Measurements from ENCODE around the gene MAPKAPK5.
"Not testable (repeated sequence)": the region's sequence is repeated elsewhere in the genome, so short reads cannot be mapped to it uniquely, and the experiment has no call there.

The MAPKAPK5 gene

DNA sequence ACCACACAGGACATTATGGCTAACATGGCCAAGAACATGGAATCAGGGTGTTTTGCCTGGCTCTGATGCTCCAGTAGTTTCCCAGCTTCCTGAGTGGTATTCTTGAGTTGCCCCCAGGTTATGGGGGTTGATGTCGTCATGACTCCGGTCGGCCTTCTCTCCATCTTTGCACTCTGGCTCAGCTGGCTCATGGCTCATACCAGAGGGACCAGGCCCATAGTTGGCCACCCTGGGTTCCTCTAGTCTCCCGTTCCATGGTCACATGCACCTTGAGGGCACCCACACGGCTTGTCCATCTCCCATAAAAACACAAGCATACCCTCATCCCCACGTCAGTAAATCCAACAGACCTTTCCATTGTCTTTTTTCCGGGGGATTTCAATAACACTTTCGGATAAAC is 23.7 kb upstream of the MAPKAPK5 start:
- TF ChIP-seq, protein P1, sequence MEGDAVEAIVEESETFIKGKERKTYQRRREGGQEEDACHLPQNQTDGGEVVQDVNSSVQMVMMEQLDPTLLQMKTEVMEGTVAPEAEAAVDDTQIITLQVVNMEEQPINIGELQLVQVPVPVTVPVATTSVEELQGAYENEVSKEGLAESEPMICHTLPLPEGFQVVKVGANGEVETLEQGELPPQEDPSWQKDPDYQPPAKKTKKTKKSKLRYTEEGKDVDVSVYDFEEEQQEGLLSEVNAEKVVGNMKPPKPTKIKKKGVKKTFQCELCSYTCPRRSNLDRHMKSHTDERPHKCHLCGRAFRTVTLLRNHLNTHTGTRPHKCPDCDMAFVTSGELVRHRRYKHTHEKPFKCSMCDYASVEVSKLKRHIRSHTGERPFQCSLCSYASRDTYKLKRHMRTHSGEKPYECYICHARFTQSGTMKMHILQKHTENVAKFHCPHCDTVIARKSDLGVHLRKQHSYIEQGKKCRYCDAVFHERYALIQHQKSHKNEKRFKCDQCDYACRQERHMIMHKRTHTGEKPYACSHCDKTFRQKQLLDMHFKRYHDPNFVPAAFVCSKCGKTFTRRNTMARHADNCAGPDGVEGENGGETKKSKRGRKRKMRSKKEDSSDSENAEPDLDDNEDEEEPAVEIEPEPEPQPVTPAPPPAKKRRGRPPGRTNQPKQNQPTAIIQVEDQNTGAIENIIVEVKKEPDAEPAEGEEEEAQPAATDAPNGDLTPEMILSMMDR (IDR thresholded peaks at IDR 0.05) = no peak
- no peaks in the 10 kb centered on the region for H3K36me3 ChIP-seq
- H3K4me1 ChIP-seq = no peaks in the 10 kb centered on the region
- no peaks in the 10 kb centered on the region for H3K27me3 ChIP-seq
- no peaks in the 10 kb centered on the region for H3K9me3 ChIP-seq
- intact Hi-C loops (cut with DNase I; ENCODE audit: low total_unique reads) = no loop called here
- no peak overlapping the region for H3K4me3 ChIP-seq
- DNase-seq = no peak
- H3K27ac ChIP-seq = no peak overlapping the region

DNA sequence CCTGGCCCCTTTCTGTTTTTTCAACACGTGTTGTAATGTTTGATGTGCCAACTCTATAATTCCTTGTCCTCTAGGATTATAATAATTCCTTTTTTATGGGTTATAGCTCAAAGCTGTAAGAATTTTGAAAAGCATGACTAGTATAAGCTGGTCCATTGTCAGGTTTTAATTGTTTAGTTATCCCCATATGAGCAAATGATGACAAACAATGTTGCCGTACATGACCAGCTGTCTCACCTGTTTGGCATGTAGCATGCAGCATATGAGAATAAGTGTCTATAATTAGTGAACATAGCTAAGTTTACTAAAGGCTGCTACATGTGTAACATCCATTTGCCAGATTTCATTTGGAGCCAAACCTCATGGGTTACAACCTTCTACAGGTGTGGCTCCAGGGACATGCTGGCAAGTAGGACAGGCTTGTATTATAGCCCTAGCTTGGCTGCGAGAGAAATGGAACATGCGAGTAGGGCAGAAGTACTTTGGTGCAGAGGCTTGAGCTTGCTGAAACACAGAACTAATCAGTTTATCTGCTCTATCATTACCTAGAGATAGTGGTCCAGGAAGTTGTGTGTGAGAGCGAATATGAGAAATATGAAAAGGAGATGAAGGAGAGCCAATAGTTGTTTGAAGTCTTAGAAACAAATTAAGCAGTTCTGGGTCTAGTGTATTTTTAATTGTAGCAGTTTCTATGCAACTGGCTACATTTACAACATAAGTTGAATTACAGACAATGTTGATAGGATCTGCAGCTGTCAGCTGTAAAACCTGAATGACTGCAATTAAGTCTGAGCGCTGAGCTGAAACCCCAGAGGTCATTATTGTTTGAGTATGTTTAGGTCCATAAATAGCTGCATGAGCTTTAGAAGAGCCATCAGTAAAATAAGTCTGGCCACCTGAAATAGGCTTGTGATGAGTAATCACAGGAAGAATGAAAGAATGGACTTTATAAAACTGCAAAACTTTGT is 22.6 kb upstream of the MAPKAPK5 start:
- H3K27ac ChIP-seq = no peak overlapping the region
- no peak overlapping the region for H3K4me3 ChIP-seq
- intact Hi-C loops (cut with DNase I; ENCODE audit: low total_unique reads) = no loop called here
- peaks cover 0 to 5% of the 10 kb centered on the region in 2 donors for H3K27me3 ChIP-seq
- DNase-seq = no peak
- H3K9me3 ChIP-seq = no peaks in the 10 kb centered on the region
- TF ChIP-seq, protein P1 (IDR thresholded peaks at IDR 0.05) = no peak
- H3K4me1 ChIP-seq = no peaks in the 10 kb centered on the region
- no peaks in the 10 kb centered on the region for H3K36me3 ChIP-seq

DNA sequence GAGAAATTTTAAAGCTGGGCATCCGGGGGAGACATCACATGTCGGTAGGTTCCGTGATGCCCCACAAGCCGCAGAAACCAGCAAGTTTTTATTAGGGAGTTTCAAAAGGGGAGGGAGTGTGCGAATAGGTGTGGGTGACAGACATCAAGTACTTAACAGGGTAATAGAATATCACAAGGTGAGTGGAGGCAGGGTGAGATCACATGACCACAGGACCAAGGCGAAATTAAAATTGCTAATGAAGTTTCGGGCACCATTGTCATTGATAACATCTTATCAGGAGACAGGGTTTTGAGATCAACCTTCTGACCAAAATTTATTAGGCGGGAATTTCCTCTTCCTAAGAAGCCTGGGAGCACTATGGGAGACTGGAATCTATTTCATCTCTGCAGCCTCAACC is 21.2 kb upstream of the MAPKAPK5 start:
- H3K9me3 ChIP-seq; intact Hi-C loops (cut with DNase I; ENCODE audit: low total_unique reads); H3K27me3 ChIP-seq; H3K27ac ChIP-seq; H3K36me3 ChIP-seq; H3K4me3 ChIP-seq; H3K4me1 ChIP-seq; DNase-seq: not testable (repeated sequence)

DNA sequence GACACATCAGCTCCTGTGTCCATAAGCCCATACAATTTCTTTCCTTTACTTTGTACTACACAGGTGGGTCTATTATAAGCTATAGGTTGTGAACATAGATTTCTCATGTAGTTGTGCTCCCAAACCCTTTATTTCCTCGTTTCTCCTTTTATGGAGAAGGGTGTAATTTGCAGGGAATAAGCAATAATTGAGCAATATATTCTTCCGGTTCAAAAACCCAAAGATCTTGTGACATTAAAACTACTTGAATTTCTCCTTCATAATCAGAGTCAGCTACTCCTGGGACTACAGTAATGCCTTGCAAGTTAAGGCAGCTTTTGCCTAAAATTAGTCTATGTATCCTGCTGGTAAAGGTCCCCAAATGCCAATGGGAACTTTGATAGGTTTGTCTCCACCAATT is 19.1 kb upstream of the MAPKAPK5 start:
- no peaks in the 10 kb centered on the region for H3K9me3 ChIP-seq
- no peaks in the 10 kb centered on the region for H3K36me3 ChIP-seq

DNA sequence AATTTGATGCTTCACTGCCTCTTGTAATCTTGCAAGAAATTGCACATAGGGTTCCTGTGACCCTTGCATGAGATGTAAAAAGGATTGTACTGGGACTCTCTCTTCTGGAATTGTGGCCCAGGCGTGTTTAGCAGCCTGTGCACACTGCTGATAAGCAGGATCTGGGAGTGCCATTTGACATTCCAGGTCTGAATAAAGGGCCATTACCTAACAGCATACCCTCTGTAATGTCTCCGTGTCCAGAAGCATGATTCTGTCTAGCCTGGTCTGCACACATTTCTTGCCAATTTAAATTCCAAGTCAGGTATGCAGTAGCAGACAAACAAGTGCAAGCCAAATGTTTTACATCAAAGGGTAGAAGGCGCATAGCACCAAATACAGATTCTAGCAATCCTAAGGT is 18.1 kb upstream of the MAPKAPK5 start:
- DNase-seq = no peak
- TF ChIP-seq, protein P1 (IDR thresholded peaks at IDR 0.05) = no peak
- peaks cover 0 to 5% of the 10 kb centered on the region in 2 donors for H3K27me3 ChIP-seq
- H3K36me3 ChIP-seq = no peaks in the 10 kb centered on the region
- intact Hi-C loops (cut with DNase I; ENCODE audit: low total_unique reads) = no loop called here
- no peak overlapping the region for H3K4me3 ChIP-seq
- no peak overlapping the region for H3K27ac ChIP-seq
- H3K4me1 ChIP-seq = no peaks in the 10 kb centered on the region
- H3K9me3 ChIP-seq = no peaks in the 10 kb centered on the region

More for the DNA sequence above, 19.1 kb upstream of the MAPKAPK5 start:
- no peak for DNase-seq
- Histone ChIP-seq H3K27ac (no peak overlapping the region), H3K27me3 (peaks cover 0 to 5% of the 10 kb centered on the region in 2 donors), H3K4me1 (no peaks in the 10 kb centered on the region), H3K4me3 (no peak overlapping the region)
- intact Hi-C loops (cut with DNase I; ENCODE audit: low total_unique reads) = no loop called here
- TF ChIP-seq, protein P1 (IDR thresholded peaks at IDR 0.05) = no peak

DNA sequence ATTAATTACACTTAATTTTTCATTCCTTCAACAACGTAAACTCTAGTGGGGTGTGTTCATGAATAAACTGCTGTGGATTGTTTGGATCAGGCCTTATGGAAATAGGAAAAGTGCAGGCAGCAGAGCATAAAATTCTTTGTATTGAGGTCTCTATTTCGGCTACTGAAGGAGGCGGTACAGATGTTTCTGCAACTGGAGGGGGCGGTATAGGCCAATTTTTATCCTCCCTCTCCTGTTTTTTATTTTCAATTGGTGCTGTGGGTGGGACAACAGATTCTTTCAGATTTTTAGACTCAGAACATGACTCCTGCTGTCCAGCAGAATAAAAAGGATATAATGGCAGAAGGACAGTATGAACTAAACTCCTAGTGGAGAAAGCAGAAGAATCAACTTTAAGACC is 17.7 kb upstream of the MAPKAPK5 start:
- H3K9me3 ChIP-seq; H3K27me3 ChIP-seq; H3K27ac ChIP-seq; H3K4me3 ChIP-seq; H3K36me3 ChIP-seq; DNase-seq; intact Hi-C loops (cut with DNase I; ENCODE audit: low total_unique reads); H3K4me1 ChIP-seq: not testable (repeated sequence)

Data from tibial artery (tissue), 4 donors.